HepG2 (cell line): Measurements from ENCODE around the gene DPM1. TPM values are rescaled to one million over a fixed set of nuclear protein-coding genes. Genes with fewer than 3 reads are reported as not detected.

Experiments
- CERS6 ChIP-seq: sonication (generic); formaldehyde crosslinking; IDR thresholded peaks from 2 replicates; pipeline ENCODE4 v1.5.0; 2020; ENCODE audit warnings: missing genetic modification reagents
- CHD2 ChIP-seq: IDR thresholded peaks from 2 replicates; pipeline ENCODE4 v1.6.1; 2011; ENCODE audit warnings: low read depth, low read length, improper control_type of control experiment
- DPF2 ChIP-seq: sonication (generic); formaldehyde crosslinking; IDR thresholded peaks from 2 replicates; pipeline ENCODE4 v1.4.0; 2020; ENCODE audit warnings: mild to moderate bottlenecking, low read depth, missing genetic modification reagents, borderline replicate concordance
- E2F2 ChIP-seq: sonication (generic); formaldehyde crosslinking; IDR thresholded peaks from 2 replicates; pipeline ENCODE4 v1.4.0; 2020; ENCODE audit warnings: missing genetic modification reagents, borderline replicate concordance
- FIP1L1 ChIP-seq: fragments of 200-400 bp; formaldehyde crosslinking; IDR thresholded peaks from 2 replicates; pipeline ENCODE4 v1.6.1; 2018; ENCODE audit warnings: low read depth, mild to moderate bottlenecking, low read length, moderate library complexity, borderline replicate concordance; ENCODE audit not compliant: insufficient read depth
- HINFP ChIP-seq: sonication (generic); formaldehyde crosslinking; IDR thresholded peaks from 2 replicates; pipeline ENCODE4 v1.4.0; 2020; ENCODE audit warnings: low read depth, mild to moderate bottlenecking, missing genetic modification reagents
- JARID2 ChIP-seq: sonication (generic); formaldehyde crosslinking; IDR thresholded peaks from 2 replicates; pipeline ENCODE4 v1.8.1; 2023; ENCODE audit warnings: missing genetic modification reagents, inconsistent platforms; ENCODE audit not compliant: insufficient replicate concordance
- KAT8 ChIP-seq: IDR thresholded peaks from 2 replicates; pipeline ENCODE4 v1.6.1; 2016; ENCODE audit warnings: missing genetic modification reagents, missing compliant biosample characterization
- LCORL ChIP-seq, 2 experiments: fragments of 450-650 bp in 1 of 2; sonication (generic) in 1 of 2; formaldehyde crosslinking in 1 of 2; IDR thresholded peaks; 2 replicates each; pipeline versions ENCODE4 v1.5.0 to v1.6.1; 2017 to 2020; ENCODE audit warnings: antibody characterized with exemption in 1 of 2, missing genetic modification reagents in 1 of 2
- POLR2G ChIP-seq: fragments of 200-400 bp; formaldehyde crosslinking; IDR thresholded peaks from 2 replicates; pipeline ENCODE4 v1.6.1; 2018; ENCODE audit warnings: mild to moderate bottlenecking, low read depth, low read length, moderate library complexity
- TIGD3 ChIP-seq: sonication (generic); formaldehyde crosslinking; IDR thresholded peaks from 2 replicates; pipeline ENCODE4 v1.5.1; 2020; ENCODE audit warnings: mild to moderate bottlenecking, missing genetic modification reagents, borderline replicate concordance
- U2AF1 ChIP-seq: fragments of 200-400 bp; formaldehyde crosslinking; optimal IDR thresholded peaks from 2 replicates; pipeline ENCODE3; 2017; ENCODE audit warnings: mild to moderate bottlenecking, low read depth, low read length
- ZBTB39 ChIP-seq: sonication (generic); formaldehyde crosslinking; IDR thresholded peaks from 2 replicates; pipeline ENCODE4 v1.5.0; 2020; ENCODE audit warnings: missing genetic modification reagents
- ZBTB46 ChIP-seq: sonication (generic); formaldehyde crosslinking; IDR thresholded peaks from 2 replicates; pipeline ENCODE4 v1.4.0; 2020; ENCODE audit warnings: mild to moderate bottlenecking, missing genetic modification reagents, borderline replicate concordance
- ZNF562 ChIP-seq: sonication (generic); formaldehyde crosslinking; IDR thresholded peaks from 2 replicates; pipeline ENCODE4 v1.8.0; 2022; ENCODE audit warnings: missing genetic modification reagents, borderline replicate concordance
- ZNF576 ChIP-seq: sonication (generic); formaldehyde crosslinking; IDR thresholded peaks from 2 replicates; pipeline ENCODE4 v1.4.0; 2020; ENCODE audit warnings: mild to moderate bottlenecking, missing genetic modification reagents
- ZNF747 ChIP-seq: sonication (generic); formaldehyde crosslinking; IDR thresholded peaks from 2 replicates; pipeline ENCODE4 v1.8.1; 2023; ENCODE audit warnings: missing genetic modification reagents, mild to moderate bottlenecking, borderline replicate concordance
- polyA plus RNA-seq, 8 experiments: library from polyadenylated mRNA; depleted of rRNA in 3 of 8; stranded (reverse) in 7 of 8; unstranded in 1 of 8; fragments of >200 nt; fragmentation: Illumina TruSeq in 4 of 8; extraction: Trizol in 4 of 8; gene quantifications; 2 replicates each; pipeline versions ENCODE4 v1.2.1 to v1.2.3, GENCODE V29; 2011 to 2016; ENCODE audit warnings: low read depth in 4 of 8, missing spikeins in 1 of 8, mixed read lengths in 1 of 8; ENCODE audit not compliant: insufficient read depth in 1 of 8
- total RNA-seq, 5 experiments: library from RNA; depleted of rRNA; stranded (reverse); fragments of >200 nt; fragmentation: Illumina TruSeq; extraction: Trizol; gene quantifications; 2 replicates each; pipeline ENCODE4 v1.2.3, GENCODE V29; 2016; ENCODE audit warnings: low read depth in 1 of 5

The DPM1 gene
- total and polyA plus RNA-seq, 2 of the 13 experiments (the other 11 are each of a cell fraction or from before 2014, with no cell fraction given) = 83.2 to 161 TPM

GRCh38 chr20:50929299-50930138, 28.8 kb downstream of the DPM1 start (continued):
- TF ChIP-seq FIP1L1 (no peak), JARID2 (CRISPR knock-in tag) (peak; percentile 80), HINFP (peak; percentile 92), ZBTB39 (no peak), ZNF747 (CRISPR knock-in tag) (peak; percentile 61; the same call in 1 of the 2 replicates), POLR2G (no peak; the same call in 1 of the 2 replicates), DPF2 (CRISPR knock-in tag) (no peak), CHD2 (peak; percentile 85), TIGD3 (0 out of 2 replicates have a peak, but pooled peaks have one; percentile 3), ZBTB46 (CRISPR knock-in tag) (no peak), KAT8 (CRISPR knock-in tag) (peak; percentile 93), U2AF1 (no peak), LCORL (IDR thresholded peaks at IDR 0.05) (0 out of 2 replicates have a peak, but pooled peaks have one; percentile 27), LCORL (CRISPR knock-in tag; IDR thresholded peaks at IDR 0.05) (peak; percentile 97), E2F2 (CRISPR knock-in tag) (no peak), CERS6 (no peak), ZNF562 (CRISPR knock-in tag) (no peak), ZNF576 (CRISPR knock-in tag) (no peak)
